Testis (tissue), 3 donors: ENCODE measurements around the gene ANKRD28. TPM values are rescaled to one million over a fixed set of nuclear protein-coding genes. Genes with fewer than 3 reads are reported as not detected.
"Not testable (repeated sequence)": the region's sequence is repeated elsewhere in the genome, so short reads cannot be mapped to it uniquely, and the experiment has no call there.

Experiments
- DNase-seq: peaks from one replicate; pipeline ENCODE4 v3.0.0-alpha.2; 2019
- H3K27ac ChIP-seq, 2 donors: fragments of 200-600 bp; sonication (generic); one replicate each; pipeline ENCODE4 v1.5.1; 2019
- H3K27me3 ChIP-seq: fragments of 200-600 bp; sonication (generic); one replicate; pipeline ENCODE4 v1.5.1; 2019
- H3K36me3 ChIP-seq: fragments of 200-600 bp; sonication (generic); one replicate; pipeline ENCODE4 v1.5.1; 2017; ENCODE audit warnings: low read depth; ENCODE audit errors: missing control alignments
- H3K4me1 ChIP-seq: fragments of 200-600 bp; sonication (generic); one replicate; pipeline ENCODE4 v1.5.1; 2019
- H3K4me3 ChIP-seq, 2 donors: fragments of 200-600 bp; sonication (generic); one replicate each; pipeline ENCODE4 v1.5.1; 2017 to 2019
- H3K9me3 ChIP-seq: fragments of 200-600 bp; sonication (generic); one replicate; pipeline ENCODE4 v1.5.1; 2017
- CTCF ChIP-seq, 3 experiments: fragments of 450-650 bp in 2 of 3; fragments of 200-600 bp in 1 of 3; sonication (generic) in 1 of 3; IDR thresholded peaks; one replicate each; pipeline ENCODE4 v1.5.1; 2016 to 2019; ENCODE audit warnings: antibody characterized with exemption in 3 of 3, mild to moderate bottlenecking in 2 of 3, moderate library complexity in 1 of 3
- POLR2A ChIP-seq: fragments of 450-650 bp; IDR thresholded peaks from one replicate; pipeline ENCODE4 v1.6.1; 2017; ENCODE audit warnings: antibody characterized with exemption, mild to moderate bottlenecking, moderate library complexity
- WGBS, 2 donors: methylation state at CpG; one replicate each; pipeline ENCODE4 v1.1.5; 2018; 5-methylcytosine and 5-hydroxymethylcytosine counted together
- intact Hi-C: fragments of 100-400 bp; cut with DNase I; formaldehyde crosslinking; loops from one replicate; pipeline ENCODE4 v1.15.1; 2023; ENCODE audit warnings: low total_unique reads
- polyA plus RNA-seq: library from polyadenylated mRNA; stranded (reverse); fragments of 350-450 nt; fragmentation: Illumina TruSeq; extraction: RNeasy Lipid Tissue Mini Kit (QIAGEN cat#74804); gene quantifications from one replicate; pipeline ENCODE4 v1.2.3, GENCODE V29; 2014; ENCODE audit warnings: low read depth, low replicate concordance; ENCODE audit not compliant: insufficient read depth
- total RNA-seq, 2 donors: library from RNA; depleted of rRNA; stranded (reverse); fragments of >200 nt; gene quantifications; one replicate each; pipeline ENCODE4 v1.2.3, GENCODE V29; 2016

Gene ANKRD28
- total and polyA plus RNA-seq, 3 donors from 2014 or later: 82.8 to 96.3 (median 93.8) TPM

- no peaks in the 10 kb centered on the region for H3K4me1 ChIP-seq
- TF ChIP-seq CTCF (IDR thresholded peaks at IDR 0.05) (no peak), POLR2A (no peak)
- no peaks in the 10 kb centered on the region for H3K36me3 ChIP-seq
- H3K27me3 ChIP-seq: no peaks in the 10 kb centered on the region
- H3K27ac ChIP-seq: no peak overlapping the region
- no peak for DNase-seq
- WGBS, 2 donors: 98 to 99% methylated on average over 3 of the region's 3 CpGs
- no peak overlapping the region for H3K4me3 ChIP-seq
- no peaks in the 10 kb centered on the region for H3K9me3 ChIP-seq
- intact Hi-C loops: no loop called here
Measured at GRCh38 chr3:15750143-15750542, 47.6 kb downstream of the ANKRD28 start.

GRCh38 chr3:15745896-15746295, 51.9 kb downstream of the ANKRD28 start:
- H3K4me1 ChIP-seq, H3K36me3 ChIP-seq, H3K27ac ChIP-seq: not testable (repeated sequence)

GRCh38 chr3:15744176-15744575, 53.6 kb downstream of the ANKRD28 start:
- Histone ChIP-seq H3K4me3 (no peak overlapping the region), H3K9me3 (no peaks in the 10 kb centered on the region), H3K36me3 (no peaks in the 10 kb centered on the region), H3K27me3 (no peaks in the 10 kb centered on the region), H3K27ac (peak overlapping the region in 1 of 2 donors; percentile 23), H3K4me1 (peaks cover 3% of the 10 kb centered on the region)
- intact Hi-C loops: no loop called here
- WGBS, 2 donors: 67 to 73% methylated on average over 6 of the region's 6 CpGs
- peak; percentile 60 for DNase-seq
- TF ChIP-seq CTCF (IDR thresholded peaks at IDR 0.05): no peak
- no peak for TF ChIP-seq POLR2A

More at GRCh38 chr3:15745896-15746295, 51.9 kb downstream of the ANKRD28 start:
- H3K27me3 ChIP-seq, H3K9me3 ChIP-seq, DNase-seq, H3K4me3 ChIP-seq, intact Hi-C loops: not testable (repeated sequence)
- WGBS, 2 donors: 94% methylated on average over 2 of the region's 2 CpGs

GRCh38 chr3:15743587-15744009, 54.2 kb downstream of the ANKRD28 start:
- H3K9me3 ChIP-seq: no peaks in the 10 kb centered on the region
- H3K27me3 ChIP-seq: no peaks in the 10 kb centered on the region
- peaks cover 3% of the 10 kb centered on the region for H3K4me1 ChIP-seq
- DNase-seq: no peak
- H3K36me3 ChIP-seq: no peaks in the 10 kb centered on the region
- H3K27ac ChIP-seq: peak overlapping the region; percentile 23 to 33
- intact Hi-C loops: no loop called here
- 92 to 95% methylated on average over 3 of the region's 3 CpGs for WGBS, 2 donors
- TF ChIP-seq POLR2A (no peak), CTCF (IDR thresholded peaks at IDR 0.05) (no peak)
- H3K4me3 ChIP-seq: no peak overlapping the region

- DNase-seq, H3K4me3 ChIP-seq, intact Hi-C loops, H3K27me3 ChIP-seq, H3K36me3 ChIP-seq, H3K4me1 ChIP-seq, H3K9me3 ChIP-seq, H3K27ac ChIP-seq: not testable (repeated sequence)
- 95% methylated on average over 20 of the region's 26 CpGs; no CpG with 5 or more reads in 1 of the 2 donors for WGBS, 2 donors
Measured at GRCh38 chr3:15742236-15742635, 55.5 kb downstream of the ANKRD28 start.

GRCh38 chr3:15738616-15739005, 59.2 kb downstream of the ANKRD28 start:
- intact Hi-C loops, H3K4me3 ChIP-seq, H3K27ac ChIP-seq, H3K27me3 ChIP-seq, DNase-seq, H3K4me1 ChIP-seq, H3K36me3 ChIP-seq, H3K9me3 ChIP-seq: not testable (repeated sequence)
- 89 to 96% methylated on average over 8 to 11 of the region's 11 CpGs for WGBS, 2 donors
